ENCODE results near the gene MRPL28. TPM values are rescaled to one million over a fixed set of nuclear protein-coding genes. Genes with fewer than 3 reads are reported as not detected.
"Not testable (repeated sequence)": the region's sequence is repeated elsewhere in the genome, so short reads cannot be mapped to it uniquely, and the experiment has no call there.

MRPL28 gene
- 55.6 TPM for polyA plus RNA-seq
- long read RNA-seq, donor 1, transcript MRPL28-201 (6 exons, 1,098 nt): major isoform, 8 of 22 reads
- long read RNA-seq, donor 1, partial matches to known transcripts: 13 of 22 reads
- long read RNA-seq, donor 1, other reads (novel, unspliced or antisense): 0 of 22 reads
- long read RNA-seq, donor 2, transcript MRPL28-201 (6 exons, 1,098 nt): major isoform, 18 of 37 reads
- long read RNA-seq, donor 2, partial matches to known transcripts: 18 of 37 reads
- long read RNA-seq, donor 2, other reads (novel, unspliced or antisense): 0 of 37 reads
- long read RNA-seq, donor 3: 0 reads
- long read RNA-seq, donor 4, partial matches to known transcripts: 0 of 2 reads
- long read RNA-seq, donor 4, other reads (novel, unspliced or antisense): 0 of 2 reads
- long read RNA-seq, donor 5, transcript MRPL28-201 (6 exons, 1,098 nt): major isoform, 11 of 13 reads
- long read RNA-seq, donor 5, partial matches to known transcripts: 0 of 13 reads
- long read RNA-seq, donor 5, other reads (novel, unspliced or antisense): 0 of 13 reads
- long read RNA-seq, donor 6, transcript MRPL28-201 (6 exons, 1,098 nt): major isoform, 13 of 37 reads
- long read RNA-seq, donor 6, partial matches to known transcripts: 24 of 37 reads
- long read RNA-seq, donor 6, other reads (novel, unspliced or antisense): 0 of 37 reads
- long read RNA-seq, donor 7, transcript MRPL28-201 (6 exons, 1,098 nt): major isoform, 8 of 8 reads
- long read RNA-seq, donor 7, partial matches to known transcripts: 0 of 8 reads
- long read RNA-seq, donor 7, other reads (novel, unspliced or antisense): 0 of 8 reads
- long read RNA-seq, donor 8, transcript MRPL28-201 (6 exons, 1,098 nt): major isoform, 22 of 36 reads
- long read RNA-seq, donor 8, partial matches to known transcripts: 9 of 36 reads
- long read RNA-seq, donor 8, other reads (novel, unspliced or antisense): 0 of 36 reads
- long read RNA-seq, donor 9, transcript MRPL28-201 (6 exons, 1,098 nt): major isoform, 15 of 28 reads
- long read RNA-seq, donor 9, partial matches to known transcripts: 11 of 28 reads
- long read RNA-seq, donor 9, other reads (novel, unspliced or antisense): 0 of 28 reads
- long read RNA-seq, donor 10, transcript MRPL28-201 (6 exons, 1,098 nt): major isoform, 18 of 36 reads
- long read RNA-seq, donor 10, partial matches to known transcripts: 16 of 36 reads
- long read RNA-seq, donor 10, other reads (novel, unspliced or antisense): 0 of 36 reads
- long read RNA-seq, donor 11, transcript MRPL28-201 (6 exons, 1,098 nt): major isoform, 12 of 19 reads
- long read RNA-seq, donor 11, partial matches to known transcripts: 6 of 19 reads
- long read RNA-seq, donor 11, other reads (novel, unspliced or antisense): 0 of 19 reads

DNA sequence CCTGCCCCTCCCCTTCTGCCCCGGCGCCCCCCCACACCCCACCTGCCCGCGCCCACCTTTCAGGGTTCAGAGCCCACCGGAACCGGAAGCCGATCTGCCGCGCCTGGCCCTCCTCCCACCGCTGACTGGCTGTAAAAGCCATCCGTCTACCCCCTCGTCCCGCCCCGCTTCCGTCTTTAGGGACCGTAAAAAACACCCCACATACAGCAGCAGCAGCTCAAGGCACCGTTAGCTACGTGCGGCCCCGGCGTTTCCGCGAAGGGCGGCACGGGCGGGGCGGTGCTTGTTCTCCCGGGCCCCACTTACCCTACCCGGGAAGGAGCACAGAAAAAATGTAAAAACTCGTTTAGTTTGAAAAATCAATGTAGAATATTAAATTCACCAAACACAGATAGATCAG is at the start of gene MRPL28:
Gene MRPL28, minus strand, starts transcription at position 96 of the 400 bp plus-strand sequence. CDS start 320 bp downstream, outside the sequence.
- 0% methylated on average over 1 of the region's 30 CpGs for WGBS (ENCODE audit: insufficient coverage, low lambda C conversion rate)
- no peaks in the 10 kb centered on the region for H3K9me3 ChIP-seq (ENCODE audit: control insufficient read depth, low read depth, low read length)
- H3K4me1 ChIP-seq (ENCODE audit: control insufficient read depth, insufficient read depth, low read length): peaks cover 12% of the 10 kb centered on the region
- DNase-seq: peak; percentile 94 to 95
- H3K4me3 ChIP-seq (ENCODE audit: low read length): peak within 1 kb of the TSS; percentile 16
- no peak within 1 kb of the TSS for H3K27ac ChIP-seq (ENCODE audit: low read length)
- peaks cover 62% of the 10 kb centered on the region for H3K36me3 ChIP-seq (ENCODE audit: control insufficient read depth, insufficient read depth, low read length)
- H3K27me3 ChIP-seq (ENCODE audit: control insufficient read depth, insufficient read depth, low read length): no peaks in the 10 kb centered on the region

- not testable (repeated sequence) for H3K4me3 ChIP-seq (ENCODE audit: low read length); DNase-seq; H3K27me3 ChIP-seq (ENCODE audit: control insufficient read depth, insufficient read depth, low read length); H3K4me1 ChIP-seq (ENCODE audit: control insufficient read depth, insufficient read depth, low read length); H3K27ac ChIP-seq (ENCODE audit: low read length); H3K9me3 ChIP-seq (ENCODE audit: control insufficient read depth, low read depth, low read length)
- no CpG with 5 or more reads among the region's 3 CpGs for WGBS (ENCODE audit: insufficient coverage, low lambda C conversion rate)
- peaks cover 18% of the 10 kb centered on the region for H3K36me3 ChIP-seq (ENCODE audit: control insufficient read depth, insufficient read depth, low read length)
These were observed 44.8 kb upstream of the MRPL28 start for GRCh38 chr16:415170-415498.

DNA sequence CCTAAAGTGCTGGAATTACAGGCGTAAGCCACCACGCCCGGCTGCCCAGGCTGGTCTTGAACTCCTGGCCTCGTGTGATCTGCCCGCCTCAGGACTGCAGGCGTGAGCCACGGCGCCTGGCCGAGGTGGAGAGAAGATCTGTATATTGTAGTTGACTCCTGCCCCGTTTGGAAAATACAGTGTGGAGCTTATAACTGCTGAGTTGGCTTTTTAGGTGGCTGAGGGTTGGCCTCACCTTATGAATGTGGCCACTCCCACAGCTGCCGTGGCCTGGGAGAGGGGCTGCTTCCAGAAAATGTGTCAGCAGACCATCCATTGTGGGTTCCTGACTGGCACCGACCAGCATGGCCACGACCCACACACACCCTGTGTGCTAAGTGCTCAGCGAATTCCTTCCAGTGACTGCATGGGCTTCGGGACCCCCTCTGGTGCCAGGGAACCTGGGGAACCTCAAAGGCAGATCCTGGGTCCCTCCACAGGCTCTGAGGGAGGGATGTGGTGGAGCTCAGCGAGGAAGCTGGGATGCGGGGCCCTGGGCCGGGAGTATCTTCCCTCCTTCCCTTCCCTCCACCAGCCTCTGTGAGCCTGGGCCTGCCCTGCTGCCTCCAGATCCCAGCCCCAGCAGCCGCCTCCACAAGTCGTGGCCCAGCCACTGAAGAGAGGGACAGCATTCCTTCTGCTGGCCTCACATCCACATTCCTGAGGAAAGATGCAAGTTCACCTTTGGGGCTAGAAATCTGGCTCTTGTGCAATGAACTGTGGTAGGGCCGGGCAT is 44.2 kb upstream of the MRPL28 start:
- no peak for DNase-seq
- peaks cover 24% of the 10 kb centered on the region for H3K36me3 ChIP-seq (ENCODE audit: control insufficient read depth, insufficient read depth, low read length)
- no peak overlapping the region for H3K4me3 ChIP-seq (ENCODE audit: low read length)
- H3K4me1 ChIP-seq (ENCODE audit: control insufficient read depth, insufficient read depth, low read length): no peaks in the 10 kb centered on the region
- H3K27me3 ChIP-seq (ENCODE audit: control insufficient read depth, insufficient read depth, low read length): no peaks in the 10 kb centered on the region
- WGBS (ENCODE audit: insufficient coverage, low lambda C conversion rate): 100% methylated on average over 1 of the region's 21 CpGs
- no peak overlapping the region for H3K27ac ChIP-seq (ENCODE audit: low read length)
- no peaks in the 10 kb centered on the region for H3K9me3 ChIP-seq (ENCODE audit: control insufficient read depth, low read depth, low read length)

GRCh38 chr16:411576-412265 is 41.4 kb upstream of the MRPL28 start:
- Histone ChIP-seq H3K27me3 (ENCODE audit: control insufficient read depth, insufficient read depth, low read length) (no peaks in the 10 kb centered on the region), H3K4me3 (ENCODE audit: low read length) (no peak overlapping the region), H3K27ac (ENCODE audit: low read length) (no peak overlapping the region), H3K4me1 (ENCODE audit: control insufficient read depth, insufficient read depth, low read length) (no peaks in the 10 kb centered on the region), H3K9me3 (ENCODE audit: control insufficient read depth, low read depth, low read length) (no peaks in the 10 kb centered on the region), H3K36me3 (ENCODE audit: control insufficient read depth, insufficient read depth, low read length) (peaks cover 36% of the 10 kb centered on the region)
- WGBS (ENCODE audit: insufficient coverage, low lambda C conversion rate): no CpG with 5 or more reads among the region's 26 CpGs
- no peak for DNase-seq

- Histone ChIP-seq H3K36me3 (ENCODE audit: control insufficient read depth, insufficient read depth, low read length) (peaks cover 40% of the 10 kb centered on the region), H3K27ac (ENCODE audit: low read length) (no peak overlapping the region), H3K4me1 (ENCODE audit: control insufficient read depth, insufficient read depth, low read length) (peaks cover 8% of the 10 kb centered on the region), H3K9me3 (ENCODE audit: control insufficient read depth, low read depth, low read length) (no peaks in the 10 kb centered on the region), H3K27me3 (ENCODE audit: control insufficient read depth, insufficient read depth, low read length) (no peaks in the 10 kb centered on the region), H3K4me3 (ENCODE audit: low read length) (no peak overlapping the region)
- no peak for DNase-seq
- WGBS (ENCODE audit: insufficient coverage, low lambda C conversion rate): no CpG with 5 or more reads among the region's 36 CpGs
These were observed 40.3 kb upstream of the MRPL28 start for GRCh38 chr16:410516-411178.

GRCh38 chr16:407253-407652 is 36.9 kb upstream of the MRPL28 start:
- WGBS (ENCODE audit: insufficient coverage, low lambda C conversion rate): no CpG with 5 or more reads among the region's 16 CpGs
- no peak overlapping the region for H3K4me3 ChIP-seq (ENCODE audit: low read length)
- H3K36me3 ChIP-seq (ENCODE audit: control insufficient read depth, insufficient read depth, low read length): peaks cover 40% of the 10 kb centered on the region
- H3K9me3 ChIP-seq (ENCODE audit: control insufficient read depth, low read depth, low read length): no peaks in the 10 kb centered on the region
- no peak for DNase-seq
- peaks cover 27% of the 10 kb centered on the region for H3K4me1 ChIP-seq (ENCODE audit: control insufficient read depth, insufficient read depth, low read length)
- H3K27ac ChIP-seq (ENCODE audit: low read length): no peak overlapping the region
- no peaks in the 10 kb centered on the region for H3K27me3 ChIP-seq (ENCODE audit: control insufficient read depth, insufficient read depth, low read length)

- peaks cover 26% of the 10 kb centered on the region for H3K36me3 ChIP-seq (ENCODE audit: control insufficient read depth, insufficient read depth, low read length)
- DNase-seq: peak; percentile 89 to 94
- H3K9me3 ChIP-seq (ENCODE audit: control insufficient read depth, low read depth, low read length): peaks cover 4% of the 10 kb centered on the region
- no CpG with 5 or more reads among the region's 27 CpGs for WGBS (ENCODE audit: insufficient coverage, low lambda C conversion rate)
- peaks cover 28% of the 10 kb centered on the region for H3K4me1 ChIP-seq (ENCODE audit: control insufficient read depth, insufficient read depth, low read length)
- no peak overlapping the region for H3K4me3 ChIP-seq (ENCODE audit: low read length)
- no peaks in the 10 kb centered on the region for H3K27me3 ChIP-seq (ENCODE audit: control insufficient read depth, insufficient read depth, low read length)
- H3K27ac ChIP-seq (ENCODE audit: low read length): peak overlapping the region; percentile 71
These were observed 35.5 kb upstream of the MRPL28 start for GRCh38 chr16:405548-406506.

- H3K4me1 ChIP-seq (ENCODE audit: control insufficient read depth, insufficient read depth, low read length): peaks cover 31% of the 10 kb centered on the region
- peak overlapping the region; percentile 71 for H3K27ac ChIP-seq (ENCODE audit: low read length)
- H3K36me3 ChIP-seq (ENCODE audit: control insufficient read depth, insufficient read depth, low read length): peaks cover 24% of the 10 kb centered on the region
- DNase-seq: no peak
- no peaks in the 10 kb centered on the region for H3K27me3 ChIP-seq (ENCODE audit: control insufficient read depth, insufficient read depth, low read length)
- WGBS (ENCODE audit: insufficient coverage, low lambda C conversion rate): no CpG with 5 or more reads among the region's 12 CpGs
- peaks cover 7% of the 10 kb centered on the region for H3K9me3 ChIP-seq (ENCODE audit: control insufficient read depth, low read depth, low read length)
- H3K4me3 ChIP-seq (ENCODE audit: low read length): no peak overlapping the region
These were observed 34.7 kb upstream of the MRPL28 start for GRCh38 chr16:404971-405486.

Measured in large intestine (tissue), 12 donors.